GM12878 (cell line): ENCODE results near the gene DCTN2. TPM values are rescaled to one million over a fixed set of nuclear protein-coding genes. Genes with fewer than 3 reads are reported as not detected.
A peak's percentile ranks its signal among the peaks of the same experiment; 100 is the strongest.

Source experiments
- ATF7 ChIP-seq: fragments of 450-650 bp; IDR thresholded peaks from 2 replicates; pipeline ENCODE4 v1.6.1; 2016; ENCODE audit warnings: low read depth, mild to moderate bottlenecking
- BCL11A ChIP-seq: IDR thresholded peaks from 2 replicates; pipeline ENCODE4 v1.6.1; 2011; ENCODE audit warnings: low read depth, low read length
- BRCA1 ChIP-seq: IDR thresholded peaks from 2 replicates; pipeline ENCODE4 v1.6.1; 2011; ENCODE audit warnings: low read depth, low read length, improper control_type of control experiment
- CBX3 ChIP-seq: fragments of 200-600 bp; sonication (generic); IDR thresholded peaks from 2 replicates; pipeline ENCODE4 v1.6.1; 2016; ENCODE audit warnings: low read depth, borderline replicate concordance
- DPF2 ChIP-seq: fragments of 450-650 bp; IDR thresholded peaks from 2 replicates; pipeline ENCODE4 v1.6.1; 2017; ENCODE audit warnings: mild to moderate bottlenecking
- ELK1 ChIP-seq: IDR thresholded peaks from 2 replicates; pipeline ENCODE4 v1.6.1; 2012; ENCODE audit warnings: low read depth, low read length, improper control_type of control experiment
- HDAC2 ChIP-seq: fragments of 200-600 bp; sonication (generic); IDR thresholded peaks from 2 replicates; pipeline ENCODE4 v1.6.1; 2017
- HDAC6 ChIP-seq: fragments of 200-600 bp; sonication (generic); IDR thresholded peaks from one replicate; pipeline ENCODE4 v1.8.0; 2017; ENCODE audit warnings: antibody characterized with exemption; ENCODE audit not compliant: unreplicated experiment
- IRF5 ChIP-seq: fragments of 450-650 bp; IDR thresholded peaks from 2 replicates; pipeline ENCODE4 v1.6.1; 2017; ENCODE audit warnings: borderline replicate concordance
- MYB ChIP-seq: fragments of 150-350 bp; IDR thresholded peaks from 2 replicates; pipeline ENCODE4 v1.6.1; 2014; ENCODE audit warnings: mild to moderate bottlenecking, low read depth, low read length, borderline replicate concordance
- NR2C1 ChIP-seq: fragments of 450-650 bp; IDR thresholded peaks from 2 replicates; pipeline ENCODE4 v1.6.1; 2017; ENCODE audit warnings: antibody characterized with exemption, mild to moderate bottlenecking, moderate library complexity
- PAX8 ChIP-seq: fragments of 450-650 bp; IDR thresholded peaks from 2 replicates; pipeline ENCODE4 v1.6.1; 2017; ENCODE audit warnings: mild to moderate bottlenecking, moderate library complexity
- PBX3 ChIP-seq: IDR thresholded peaks from 2 replicates; pipeline ENCODE4 v1.6.1; 2011; ENCODE audit warnings: mild to moderate bottlenecking, low read depth, low read length, moderate library complexity; ENCODE audit not compliant: insufficient replicate concordance
- SMAD5 ChIP-seq: IDR thresholded peaks from 2 replicates; pipeline ENCODE4 v1.6.1; 2016; ENCODE audit warnings: antibody characterized with exemption, low read depth
- TCF12 ChIP-seq: IDR thresholded peaks from 2 replicates; pipeline ENCODE4 v1.6.1; 2011; ENCODE audit warnings: low read depth, mild to moderate bottlenecking, low read length
- ZNF24 ChIP-seq: fragments of 450-650 bp; IDR thresholded peaks from 2 replicates; pipeline ENCODE4 v1.6.1; 2017; ENCODE audit warnings: antibody characterized with exemption, mild to moderate bottlenecking
- ZZZ3 ChIP-seq: IDR thresholded peaks from 2 replicates; pipeline ENCODE4 v1.6.1; 2011; ENCODE audit warnings: low read depth; ENCODE audit not compliant: control insufficient read depth, insufficient read length
- polyA plus RNA-seq, 11 experiments: library from polyadenylated mRNA; depleted of rRNA in 4 of 11; unstranded in 6 of 11; stranded (reverse) in 5 of 11; fragments of >200 nt; fragmentation: Nextera tagmentation in 4 of 11; fragmentation: Illumina TruSeq in 1 of 11; extraction: Ambion mirVana in 4 of 11; extraction: Trizol in 1 of 11; gene quantifications; 1 replicate in 1 of 11; 2 replicates in 10 of 11; pipeline versions ENCODE4 v1.2.1 to v1.2.3, GENCODE V29; 2011 to 2016; ENCODE audit warnings: inconsistent platforms in 2 of 11, missing spikeins in 2 of 11, low read depth in 1 of 11
- total RNA-seq, 4 experiments: library from RNA; depleted of rRNA in 3 of 4; stranded (reverse); fragments of >200 nt in 3 of 4; fragmentation: Illumina TruSeq in 1 of 4; extraction: Trizol in 1 of 4; gene quantifications; 2 replicates each; pipeline versions ENCODE4 v1.2.1 to v1.2.3, GENCODE V29; 2013 to 2021
- TF ChIP-seq, protein P1 (sequence below): fragments of 450-650 bp; IDR thresholded peaks from 2 replicates; pipeline ENCODE4 v1.6.1; 2017; ENCODE audit warnings: mild to moderate bottlenecking, moderate library complexity
- TF ChIP-seq, protein P2 (sequence below), 3 experiments: IDR thresholded peaks in 2 of 3; conservative IDR thresholded peaks in 1 of 3; 2 replicates each; pipeline ENCODE4 v1.5.1; 2011; ENCODE audit warnings: low read depth in 3 of 3, low read length in 3 of 3, mild to moderate bottlenecking in 3 of 3, control low read depth in 2 of 3, moderate library complexity in 2 of 3, inconsistent platforms in 1 of 3, mixed read lengths in 1 of 3; ENCODE audit not compliant: control insufficient read depth in 2 of 3, insufficient read depth in 1 of 3; ENCODE audit errors: extremely low read depth in 1 of 3

Gene DCTN2
- total and polyA plus RNA-seq, 10 of the 15 experiments (the other 5 are each of a cell fraction or from before 2014, with no cell fraction given): 32.3 to 171 (median 100) TPM

GRCh38 chr12:57522011-57522886 is 24.7 kb downstream of the DCTN2 start, which contains the start of gene MBD6 (continued):
- TF ChIP-seq HDAC2: no peak
- TF ChIP-seq PBX3: no peak
- TF ChIP-seq ZNF24: no peak
- no peak for TF ChIP-seq HDAC6
- TF ChIP-seq, protein P1, sequence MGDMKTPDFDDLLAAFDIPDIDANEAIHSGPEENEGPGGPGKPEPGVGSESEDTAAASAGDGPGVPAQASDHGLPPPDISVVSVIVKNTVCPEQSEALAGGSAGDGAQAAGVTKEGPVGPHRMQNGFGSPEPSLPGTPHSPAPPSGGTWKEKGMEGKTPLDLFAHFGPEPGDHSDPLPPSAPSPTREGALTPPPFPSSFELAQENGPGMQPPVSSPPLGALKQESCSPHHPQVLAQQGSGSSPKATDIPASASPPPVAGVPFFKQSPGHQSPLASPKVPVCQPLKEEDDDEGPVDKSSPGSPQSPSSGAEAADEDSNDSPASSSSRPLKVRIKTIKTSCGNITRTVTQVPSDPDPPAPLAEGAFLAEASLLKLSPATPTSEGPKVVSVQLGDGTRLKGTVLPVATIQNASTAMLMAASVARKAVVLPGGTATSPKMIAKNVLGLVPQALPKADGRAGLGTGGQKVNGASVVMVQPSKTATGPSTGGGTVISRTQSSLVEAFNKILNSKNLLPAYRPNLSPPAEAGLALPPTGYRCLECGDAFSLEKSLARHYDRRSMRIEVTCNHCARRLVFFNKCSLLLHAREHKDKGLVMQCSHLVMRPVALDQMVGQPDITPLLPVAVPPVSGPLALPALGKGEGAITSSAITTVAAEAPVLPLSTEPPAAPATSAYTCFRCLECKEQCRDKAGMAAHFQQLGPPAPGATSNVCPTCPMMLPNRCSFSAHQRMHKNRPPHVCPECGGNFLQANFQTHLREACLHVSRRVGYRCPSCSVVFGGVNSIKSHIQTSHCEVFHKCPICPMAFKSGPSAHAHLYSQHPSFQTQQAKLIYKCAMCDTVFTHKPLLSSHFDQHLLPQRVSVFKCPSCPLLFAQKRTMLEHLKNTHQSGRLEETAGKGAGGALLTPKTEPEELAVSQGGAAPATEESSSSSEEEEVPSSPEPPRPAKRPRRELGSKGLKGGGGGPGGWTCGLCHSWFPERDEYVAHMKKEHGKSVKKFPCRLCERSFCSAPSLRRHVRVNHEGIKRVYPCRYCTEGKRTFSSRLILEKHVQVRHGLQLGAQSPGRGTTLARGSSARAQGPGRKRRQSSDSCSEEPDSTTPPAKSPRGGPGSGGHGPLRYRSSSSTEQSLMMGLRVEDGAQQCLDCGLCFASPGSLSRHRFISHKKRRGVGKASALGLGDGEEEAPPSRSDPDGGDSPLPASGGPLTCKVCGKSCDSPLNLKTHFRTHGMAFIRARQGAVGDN: peak; percentile 92
- TF ChIP-seq ATF7: peak; percentile 66
- TF ChIP-seq TCF12: peak; percentile 54; the same call in 1 of the 2 replicates
- no peak for TF ChIP-seq IRF5
- TF ChIP-seq DPF2: peak; percentile 74; the same call in 1 of the 2 replicates
- TF ChIP-seq ELK1: no peak
- no peak for TF ChIP-seq BRCA1
- no peak for TF ChIP-seq CBX3
- peak; percentile 79 for TF ChIP-seq NR2C1
- TF ChIP-seq PAX8: no peak
- TF ChIP-seq ZZZ3: no peak
- TF ChIP-seq MYB: no peak
- peak; percentile 41; the same call in 1 of the 2 replicates for TF ChIP-seq SMAD5
- no peak for TF ChIP-seq BCL11A
- TF ChIP-seq, protein P2, sequence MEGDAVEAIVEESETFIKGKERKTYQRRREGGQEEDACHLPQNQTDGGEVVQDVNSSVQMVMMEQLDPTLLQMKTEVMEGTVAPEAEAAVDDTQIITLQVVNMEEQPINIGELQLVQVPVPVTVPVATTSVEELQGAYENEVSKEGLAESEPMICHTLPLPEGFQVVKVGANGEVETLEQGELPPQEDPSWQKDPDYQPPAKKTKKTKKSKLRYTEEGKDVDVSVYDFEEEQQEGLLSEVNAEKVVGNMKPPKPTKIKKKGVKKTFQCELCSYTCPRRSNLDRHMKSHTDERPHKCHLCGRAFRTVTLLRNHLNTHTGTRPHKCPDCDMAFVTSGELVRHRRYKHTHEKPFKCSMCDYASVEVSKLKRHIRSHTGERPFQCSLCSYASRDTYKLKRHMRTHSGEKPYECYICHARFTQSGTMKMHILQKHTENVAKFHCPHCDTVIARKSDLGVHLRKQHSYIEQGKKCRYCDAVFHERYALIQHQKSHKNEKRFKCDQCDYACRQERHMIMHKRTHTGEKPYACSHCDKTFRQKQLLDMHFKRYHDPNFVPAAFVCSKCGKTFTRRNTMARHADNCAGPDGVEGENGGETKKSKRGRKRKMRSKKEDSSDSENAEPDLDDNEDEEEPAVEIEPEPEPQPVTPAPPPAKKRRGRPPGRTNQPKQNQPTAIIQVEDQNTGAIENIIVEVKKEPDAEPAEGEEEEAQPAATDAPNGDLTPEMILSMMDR (IDR thresholded peaks at IDR 0.05 in 2 of 3, conservative IDR thresholded peaks at IDR 0.05 in 1 of 3; ENCODE audit: control insufficient read depth in 2 of 3, extremely low read depth in 1 of 3, insufficient read depth in 1 of 3, low read depth in 3 of 3, low read length in 3 of 3): peak in 2 of 3 experiments; percentile 18 to 27; a peak in 3 of 6 replicates
